ENCODE data around the gene EFTUD2.
"Not testable (repeated sequence)": the region's sequence is repeated elsewhere in the genome, so short reads cannot be mapped to it uniquely, and the experiment has no call there.

The EFTUD2 gene

GRCh38 chr17:44846206-44846605 lies 53.0 kb downstream of the EFTUD2 start:
- DNase-seq = no peak

DNA sequence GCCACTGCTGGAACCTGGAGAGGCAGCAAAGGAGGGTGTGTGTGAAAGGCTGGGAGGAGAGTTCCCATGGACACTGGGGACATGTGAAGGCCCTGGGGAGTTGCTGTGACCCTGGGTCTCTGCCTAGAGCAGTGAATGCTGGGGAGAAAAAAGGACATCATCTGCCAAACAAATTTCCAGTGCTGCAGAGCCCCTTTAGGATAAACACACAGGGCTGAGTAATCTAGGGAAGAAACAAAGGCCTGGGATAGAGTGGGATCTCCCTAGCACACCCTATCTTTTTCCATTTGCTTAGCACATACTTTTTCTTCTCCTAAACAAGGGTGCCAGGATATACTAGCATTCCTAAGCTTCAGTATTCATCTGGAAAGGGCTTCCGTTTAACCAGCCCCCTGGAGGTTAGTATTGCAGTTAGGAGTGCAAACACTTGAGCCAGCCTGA lies 54.8 kb downstream of the EFTUD2 start:
- DNase-seq = no peak

- no peak for DNase-seq
These were observed 56.5 kb downstream of the EFTUD2 start for GRCh38 chr17:44842748-44843147.

DNA sequence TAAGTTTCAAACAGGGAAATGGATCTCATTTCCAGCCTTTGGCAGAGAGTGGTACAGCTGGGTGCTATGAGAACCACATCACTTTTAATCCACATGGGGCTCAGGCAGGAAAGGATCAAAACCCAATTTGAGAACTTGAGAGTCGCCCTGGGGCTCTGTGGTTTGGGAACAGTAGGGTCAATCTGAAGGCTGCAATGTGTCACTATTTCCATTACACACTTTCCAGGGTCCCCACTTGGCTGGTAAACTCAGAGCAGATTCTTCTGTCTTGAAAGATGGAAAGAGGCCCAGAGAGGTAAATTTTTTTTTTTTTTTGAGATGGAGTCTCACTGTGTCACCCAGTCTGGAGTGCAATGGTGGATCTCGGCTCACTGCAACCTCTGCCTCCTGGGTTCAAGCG lies 58.3 kb downstream of the EFTUD2 start:
- DNase-seq = no peak

DNA sequence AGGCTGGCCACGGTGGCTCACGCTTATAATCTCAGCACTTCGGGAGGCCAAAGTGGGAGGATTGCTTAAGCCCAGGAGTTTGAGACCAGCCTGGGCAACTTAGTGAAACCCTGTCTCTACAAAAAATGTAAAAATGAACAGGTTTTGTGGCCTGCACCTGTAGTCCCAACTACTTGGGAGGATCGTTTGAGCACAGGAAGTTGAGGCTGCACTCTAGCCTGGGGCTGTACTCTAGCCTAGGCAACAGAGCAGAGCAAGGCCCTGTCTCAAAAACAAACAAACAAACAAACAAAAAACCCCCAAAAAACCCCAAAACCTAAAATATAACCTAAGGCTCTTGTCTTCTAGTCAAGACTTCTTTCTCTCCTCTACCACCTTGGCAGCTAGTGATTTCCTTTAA lies 59.0 kb downstream of the EFTUD2 start:
- no peak for DNase-seq

- no peak for DNase-seq
These were observed 62.0 kb downstream of the EFTUD2 start for GRCh38 chr17:44837196-44837595.

- DNase-seq = no peak
These were observed 66.4 kb downstream of the EFTUD2 start for GRCh38 chr17:44832805-44833204.

- DNase-seq = no peak
These were observed 67.9 kb downstream of the EFTUD2 start for GRCh38 chr17:44831371-44831770.

DNA sequence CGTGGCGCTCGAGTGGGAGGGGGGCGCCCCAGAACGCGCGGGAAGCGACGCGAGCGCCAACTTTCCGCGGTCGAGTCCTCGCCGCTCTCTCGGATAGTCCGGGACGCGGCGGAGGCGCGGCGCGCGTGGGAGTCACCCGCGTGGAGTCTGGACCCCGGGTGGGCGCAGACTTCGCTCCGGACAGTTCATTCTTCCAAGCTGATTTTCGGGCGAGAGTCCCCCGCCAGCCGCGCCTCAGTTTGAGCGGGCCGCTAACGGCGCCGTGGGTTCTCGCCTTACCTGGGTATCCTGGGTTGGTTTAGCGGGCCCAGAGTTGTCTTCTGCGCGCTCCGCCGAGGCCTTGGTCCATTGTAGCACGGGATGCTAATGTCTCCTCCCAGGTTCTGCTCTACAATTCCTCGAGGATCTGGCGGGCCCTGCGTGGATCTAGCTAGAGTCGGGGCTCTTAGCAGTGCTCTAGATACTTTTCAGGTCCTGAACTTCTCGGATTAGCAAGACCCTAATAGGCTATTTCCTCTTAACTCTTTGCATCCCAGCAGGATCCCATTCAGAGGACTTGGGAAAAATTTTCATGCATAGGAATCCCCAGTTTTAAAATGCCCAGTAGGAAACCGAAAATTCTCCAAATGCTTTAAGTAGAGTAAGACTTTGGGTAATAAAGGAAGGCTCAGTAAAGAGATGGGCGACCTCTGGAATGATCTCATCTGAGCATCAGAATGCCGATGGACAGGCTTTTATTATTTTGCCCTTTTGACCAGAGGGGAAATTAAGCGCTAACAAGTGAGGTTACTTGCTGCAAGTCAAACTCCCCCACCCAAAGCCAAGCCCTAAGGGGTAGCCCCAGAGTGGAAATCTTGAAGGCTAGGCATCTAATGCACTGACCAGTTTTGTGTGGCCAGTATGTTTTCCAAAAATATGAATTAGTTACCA lies 68.6 kb downstream of the EFTUD2 start:
- no peak for DNase-seq

DNA sequence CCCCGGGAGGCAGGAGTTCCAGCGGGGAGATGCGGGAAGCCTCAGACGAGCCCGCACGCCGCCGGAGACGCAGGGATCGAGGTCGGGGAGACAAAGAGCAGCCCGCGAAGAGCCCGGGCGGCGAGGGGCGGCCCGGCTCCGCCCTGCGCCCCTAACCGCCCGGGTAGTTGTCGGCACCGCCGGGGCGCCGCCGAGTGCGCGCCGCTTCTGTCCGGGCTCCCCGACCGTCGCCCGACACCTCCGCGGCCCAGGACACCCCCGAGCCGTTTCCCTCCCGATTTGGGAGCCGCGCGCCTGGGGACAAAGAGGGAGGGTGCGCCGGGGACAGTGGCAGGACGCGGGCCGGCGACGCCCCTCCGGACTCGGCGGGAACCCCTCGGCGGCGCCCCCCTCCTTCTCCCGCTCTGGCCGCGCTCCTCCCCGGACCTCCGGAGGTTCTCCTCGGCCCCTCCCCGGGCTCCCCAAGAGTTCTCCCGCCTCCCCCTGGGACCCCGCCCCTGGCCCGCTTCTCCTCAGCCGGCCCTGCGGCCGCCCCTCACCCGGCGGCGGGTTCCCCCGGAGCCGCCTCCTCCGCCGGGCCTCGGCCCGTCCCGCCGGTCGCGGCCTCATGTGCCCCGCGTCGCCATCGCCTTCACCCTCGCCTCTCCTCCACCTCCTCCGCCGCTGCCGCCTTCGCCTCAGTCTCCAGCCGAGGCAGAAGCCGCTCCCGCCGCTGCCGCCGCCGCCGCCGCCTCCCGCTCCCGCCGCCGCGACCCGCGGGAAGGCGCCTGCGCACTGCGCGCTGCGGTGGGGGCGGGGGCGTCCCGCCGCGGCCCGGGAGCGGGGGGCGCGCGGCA lies 69.5 kb downstream of the EFTUD2 start, which contains the start of gene GJC1:
GJC1 (minus strand) TSS at position 765 of the 836 bp plus-strand sequence. CDS start 24,470 bp downstream, outside the sequence.
- DNase-seq = no peak

DNA sequence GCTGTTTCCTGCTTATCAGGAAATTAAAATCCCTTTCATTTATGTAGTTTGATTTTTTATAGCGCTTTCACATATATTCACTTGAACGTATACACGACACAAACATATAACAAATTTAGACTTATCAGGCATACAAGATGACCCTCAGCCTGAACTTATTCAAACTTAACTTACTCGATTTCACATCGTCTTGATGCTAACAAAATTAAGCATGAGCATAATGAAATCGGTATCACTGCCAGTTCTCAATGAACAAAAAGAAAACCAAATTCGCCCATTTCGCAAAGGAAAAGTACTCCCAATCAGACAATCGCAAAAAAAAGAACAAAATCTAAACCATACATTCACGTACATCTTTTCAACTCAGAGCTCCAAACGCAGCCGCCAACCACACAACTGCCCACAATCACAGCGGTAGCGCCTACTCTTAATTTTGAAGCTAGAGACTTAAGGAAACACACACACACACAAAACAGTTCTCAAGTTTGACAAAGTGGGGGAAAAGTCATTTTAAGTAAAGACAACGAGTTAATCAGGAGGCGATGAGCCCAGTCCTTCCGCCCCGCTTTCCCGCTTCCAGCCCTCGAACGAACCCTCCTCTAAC lies 70.2 kb downstream of the EFTUD2 start:
- no peak for DNase-seq

DNA sequence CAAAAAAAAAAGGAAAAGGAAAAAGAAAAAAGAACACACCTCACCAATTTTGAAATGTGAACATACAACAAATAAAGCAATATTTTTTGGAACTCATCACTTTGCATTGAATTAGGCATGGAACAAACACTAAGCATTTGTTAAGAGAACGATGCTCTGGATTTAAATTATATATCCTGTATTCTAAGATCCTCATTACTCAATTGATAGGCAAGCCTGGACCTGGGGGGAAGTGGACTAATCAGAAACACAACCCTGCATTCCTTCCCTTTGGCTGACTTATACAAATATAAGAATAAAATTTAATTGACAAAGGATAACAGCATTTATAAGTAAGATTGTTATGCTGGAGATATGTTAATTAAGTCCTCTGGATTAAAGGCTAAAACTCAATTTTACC lies 71.4 kb downstream of the EFTUD2 start:
- DNase-seq = no peak

- DNase-seq = no peak
These were observed 73.0 kb downstream of the EFTUD2 start for GRCh38 chr17:44826123-44826790.

GRCh38 chr17:44825236-44825635 lies 74.0 kb downstream of the EFTUD2 start:
- not testable (repeated sequence) for DNase-seq

GRCh38 chr17:44820631-44821212 lies 78.5 kb downstream of the EFTUD2 start:
- no peak for DNase-seq

DNA sequence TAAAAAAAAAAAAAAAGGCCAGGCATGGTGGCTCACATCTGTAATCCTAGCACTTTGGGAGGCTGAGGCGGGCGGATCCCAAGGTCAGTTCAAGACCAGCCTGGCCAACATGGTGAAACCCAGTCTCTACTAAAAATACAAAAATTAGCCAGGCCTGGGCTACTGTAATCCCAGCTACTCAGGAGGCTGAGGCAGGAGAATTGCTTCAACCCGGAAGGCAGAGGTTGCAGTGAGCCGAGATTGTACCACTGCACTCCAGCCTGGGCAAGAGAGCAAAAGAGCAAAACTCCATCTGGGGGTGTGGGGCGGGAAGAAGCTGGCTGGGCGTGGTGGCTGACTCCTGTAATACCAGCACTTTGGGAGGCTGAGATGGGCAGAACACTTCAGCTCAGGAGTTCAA lies 80.7 kb downstream of the EFTUD2 start:
- DNase-seq = not testable (repeated sequence)

DNA sequence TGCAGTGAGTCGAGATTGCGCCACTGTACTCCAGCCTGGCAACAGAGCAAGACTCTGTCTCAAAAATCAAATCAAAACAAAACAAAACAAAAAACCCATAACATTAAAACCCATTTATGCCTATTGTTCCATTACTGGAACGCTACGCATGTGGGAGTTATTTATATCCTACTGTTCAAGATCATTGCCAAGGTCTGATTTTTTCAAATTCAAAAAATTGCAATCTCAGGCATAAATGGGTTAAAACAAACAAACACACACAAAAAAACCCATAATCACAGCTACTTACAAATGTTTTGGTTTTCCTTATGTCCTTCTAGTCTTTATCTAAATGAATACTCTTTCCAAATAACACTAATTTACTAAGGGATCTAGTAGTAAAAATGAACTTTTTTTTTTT lies 87.0 kb downstream of the EFTUD2 start:
- no peak for DNase-seq

- DNase-seq = not testable (repeated sequence)
These were observed 90.4 kb downstream of the EFTUD2 start for GRCh38 chr17:44808656-44809388.

GRCh38 chr17:44808156-44808555 lies 91.1 kb downstream of the EFTUD2 start:
- DNase-seq = no peak

DNA sequence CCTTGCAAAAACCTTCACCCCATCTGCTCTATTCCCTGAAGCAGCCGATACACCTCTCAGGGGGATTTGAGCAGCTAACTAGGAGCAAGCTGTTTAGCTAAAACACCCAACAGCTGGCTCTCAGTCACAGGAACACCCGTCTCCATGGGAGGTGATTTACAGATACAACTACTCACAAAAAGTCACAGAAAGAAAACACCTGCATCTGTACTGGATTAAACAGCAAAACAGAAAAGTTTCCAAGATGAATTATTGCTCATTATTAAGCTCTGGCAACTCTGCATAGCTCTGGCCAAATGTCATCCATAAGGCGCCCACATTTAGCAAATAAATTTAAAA lies 91.5 kb downstream of the EFTUD2 start:
- DNase-seq = no peak

GRCh38 chr17:44807093-44807816 lies 92.0 kb downstream of the EFTUD2 start:
- no peak for DNase-seq
